ENCODE data around the gene TSSK6.

Gene TSSK6

DNA sequence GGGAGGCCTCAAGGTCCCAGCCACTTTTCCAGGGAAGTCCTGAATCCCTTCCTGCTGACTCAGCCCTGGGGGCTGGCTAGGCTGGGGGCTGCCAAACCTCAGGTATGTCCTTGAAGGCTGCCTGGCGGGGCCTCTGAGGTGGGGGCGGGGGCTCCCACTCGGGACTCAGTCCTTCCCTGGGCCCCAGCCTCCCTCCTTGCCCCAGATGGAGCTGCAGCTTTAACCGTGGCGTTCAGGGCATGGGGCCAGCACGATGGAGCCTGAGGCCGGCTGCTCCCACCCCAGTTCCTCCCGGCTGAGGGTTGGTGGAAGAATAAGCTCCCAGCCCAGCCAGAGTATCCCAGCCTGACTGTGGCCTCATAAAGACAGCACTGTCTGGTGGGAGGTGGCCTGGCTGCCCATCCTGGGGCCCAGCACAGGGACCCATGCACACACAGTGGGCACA, 35.2 kb upstream of the TSSK6 start:
- TF ChIP-seq, protein P1, sequence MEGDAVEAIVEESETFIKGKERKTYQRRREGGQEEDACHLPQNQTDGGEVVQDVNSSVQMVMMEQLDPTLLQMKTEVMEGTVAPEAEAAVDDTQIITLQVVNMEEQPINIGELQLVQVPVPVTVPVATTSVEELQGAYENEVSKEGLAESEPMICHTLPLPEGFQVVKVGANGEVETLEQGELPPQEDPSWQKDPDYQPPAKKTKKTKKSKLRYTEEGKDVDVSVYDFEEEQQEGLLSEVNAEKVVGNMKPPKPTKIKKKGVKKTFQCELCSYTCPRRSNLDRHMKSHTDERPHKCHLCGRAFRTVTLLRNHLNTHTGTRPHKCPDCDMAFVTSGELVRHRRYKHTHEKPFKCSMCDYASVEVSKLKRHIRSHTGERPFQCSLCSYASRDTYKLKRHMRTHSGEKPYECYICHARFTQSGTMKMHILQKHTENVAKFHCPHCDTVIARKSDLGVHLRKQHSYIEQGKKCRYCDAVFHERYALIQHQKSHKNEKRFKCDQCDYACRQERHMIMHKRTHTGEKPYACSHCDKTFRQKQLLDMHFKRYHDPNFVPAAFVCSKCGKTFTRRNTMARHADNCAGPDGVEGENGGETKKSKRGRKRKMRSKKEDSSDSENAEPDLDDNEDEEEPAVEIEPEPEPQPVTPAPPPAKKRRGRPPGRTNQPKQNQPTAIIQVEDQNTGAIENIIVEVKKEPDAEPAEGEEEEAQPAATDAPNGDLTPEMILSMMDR (conservative IDR thresholded peaks at IDR 0.05; ENCODE audit: low read depth, low read length): no peak
- peak; percentile 53 for DNase-seq (ENCODE audit: low read depth)
- no peak overlapping the region for H3K4me3 ChIP-seq (ENCODE audit: low read depth, low read length)

DNA sequence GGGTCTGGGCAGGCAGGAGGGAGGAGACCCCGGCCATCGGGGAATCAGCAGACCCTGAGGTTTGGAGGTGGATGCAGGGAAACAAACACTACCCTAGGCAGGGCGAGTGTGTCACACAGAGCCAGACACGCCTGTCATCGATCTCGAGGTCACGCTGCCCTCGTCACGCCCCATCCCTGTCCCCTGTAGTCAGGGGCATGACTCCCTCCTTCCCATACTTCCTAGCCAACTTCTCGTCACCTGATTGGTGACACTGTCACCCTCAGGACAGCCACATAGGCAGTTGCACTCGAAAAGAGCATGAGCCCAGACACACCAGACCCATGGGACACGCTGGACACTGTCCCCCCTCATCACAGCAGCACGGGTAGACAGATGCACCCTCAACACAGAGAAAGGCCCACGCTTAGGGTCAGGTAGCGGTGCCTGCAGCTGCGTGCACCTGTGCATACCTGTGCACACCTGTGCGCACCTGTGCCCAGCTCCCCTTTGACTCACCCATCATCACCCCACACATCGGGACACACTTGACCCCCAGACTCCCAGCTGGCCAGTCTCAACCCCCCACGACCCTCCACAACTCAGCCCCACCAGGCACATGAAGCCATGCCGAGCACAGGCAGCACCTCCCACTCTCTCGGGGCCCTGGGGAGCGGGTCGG, 34.6 kb upstream of the TSSK6 start:
- DNase-seq (ENCODE audit: low read depth): no peak
- TF ChIP-seq, protein P1 (conservative IDR thresholded peaks at IDR 0.05; ENCODE audit: low read depth, low read length): no peak
- no peak overlapping the region for H3K4me3 ChIP-seq (ENCODE audit: low read depth, low read length)

GRCh38 chr19:19548915-19549759, 33.8 kb upstream of the TSSK6 start:
- peak; percentile 34 for DNase-seq (ENCODE audit: low read depth)
- TF ChIP-seq, protein P1 (conservative IDR thresholded peaks at IDR 0.05; ENCODE audit: low read depth, low read length): no peak
- no peak overlapping the region for H3K4me3 ChIP-seq (ENCODE audit: low read depth, low read length)

GRCh38 chr19:19547674-19548336, 32.5 kb upstream of the TSSK6 start:
- TF ChIP-seq, protein P1 (conservative IDR thresholded peaks at IDR 0.05; ENCODE audit: low read depth, low read length): no peak
- H3K4me3 ChIP-seq (ENCODE audit: low read depth, low read length): no peak overlapping the region
- no peak for DNase-seq (ENCODE audit: low read depth)

DNA sequence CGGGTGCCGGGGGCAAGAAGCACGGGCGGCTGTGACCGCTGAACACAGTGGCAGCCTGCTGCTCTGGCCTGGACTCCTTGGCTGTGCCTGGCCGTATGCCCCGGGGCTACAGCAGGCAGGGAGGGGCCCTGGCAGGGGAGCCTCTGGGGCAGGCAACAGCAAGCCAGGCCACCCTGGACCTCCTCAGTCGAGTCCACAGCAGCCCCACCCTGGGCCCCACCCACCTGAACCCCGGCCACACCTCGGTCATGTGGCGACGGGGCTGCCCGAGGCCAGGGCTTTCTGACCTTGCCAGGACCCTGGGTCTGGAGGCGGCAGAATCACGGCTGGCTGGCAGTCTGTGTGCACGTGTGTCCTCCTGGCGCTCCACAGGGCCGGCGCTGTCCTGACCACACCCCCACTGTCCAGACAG, 31.4 kb upstream of the TSSK6 start:
- TF ChIP-seq, protein P1 (conservative IDR thresholded peaks at IDR 0.05; ENCODE audit: low read depth, low read length): no peak
- no peak for DNase-seq (ENCODE audit: low read depth)
- no peak overlapping the region for H3K4me3 ChIP-seq (ENCODE audit: low read depth, low read length)

DNA sequence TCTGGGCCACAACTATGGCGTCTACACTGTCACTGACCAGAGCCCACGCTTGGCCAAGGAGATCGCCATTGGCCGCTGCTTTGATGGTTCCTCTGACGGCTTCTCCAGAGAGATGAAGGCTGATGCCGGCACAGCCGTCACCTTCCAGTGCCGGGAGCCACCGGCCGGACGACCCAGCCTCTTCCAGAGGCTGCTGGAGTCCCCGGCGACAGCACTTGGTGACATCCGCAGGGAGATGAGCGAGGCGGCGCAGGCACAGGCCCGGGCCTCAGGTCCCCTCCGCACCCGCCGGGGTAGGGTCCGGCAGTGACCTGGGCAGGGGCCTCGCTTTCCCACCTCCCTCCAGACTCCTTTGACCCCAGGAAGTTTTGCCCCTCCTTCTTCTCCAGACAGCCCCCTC, 30.4 kb upstream of the TSSK6 start:
- TF ChIP-seq, protein P1 (conservative IDR thresholded peaks at IDR 0.05; ENCODE audit: low read depth, low read length): no peak
- DNase-seq (ENCODE audit: low read depth): no peak
- no peak overlapping the region for H3K4me3 ChIP-seq (ENCODE audit: low read depth, low read length)

Data from choroid plexus epithelial cell (primary cell).